ENCODE data around the gene ATP2A2. TPM values are rescaled to one million over a fixed set of nuclear protein-coding genes. Genes with fewer than 3 reads are reported as not detected.

The ATP2A2 gene
- 99.5 and 111 TPM in 2 replicates for total RNA-seq (ENCODE audit: low replicate concordance)

- H3K27ac ChIP-seq, result peak within 1 kb of the TSS; percentile 100
- H3K36me3 ChIP-seq, result peaks cover 8% of the 10 kb centered on the region
- Mint-ChIP-seq H3K27ac (peak within 1 kb of the TSS; percentile 93), H3K4me1 (peaks cover 53% of the 10 kb centered on the region), H3K9me3 (no peaks in the 10 kb centered on the region), H3K27me3 (ENCODE audit: insufficient read depth, low read depth) (peaks cover 5% of the 10 kb centered on the region), H3K36me3 (peaks cover 23% of the 10 kb centered on the region), H3K4me3 (peak within 1 kb of the TSS; percentile 96)
- peaks cover 37% of the 10 kb centered on the region for H4K20me1 ChIP-seq (ENCODE audit: low read depth)
- peaks cover 38% of the 10 kb centered on the region for H3K4me1 ChIP-seq
- H3K9me3 ChIP-seq (ENCODE audit: low read depth), result no peaks in the 10 kb centered on the region
- DNase-seq (ENCODE audit: low spot score), result peak; percentile 97
- peaks cover 36% of the 10 kb centered on the region for H3F3A ChIP-seq (ENCODE audit: low read depth)
- peak within 1 kb of the TSS; percentile 74 for H2AFZ ChIP-seq (replicated peaks)
- H3K4me3 ChIP-seq, result peak within 1 kb of the TSS; percentile 88
- H3K27me3 ChIP-seq, result no peaks in the 10 kb centered on the region
- H3K9ac ChIP-seq, result peak within 1 kb of the TSS; percentile 87
- H3K4me2 ChIP-seq, result peak within 1 kb of the TSS; percentile 91
- H3K79me2 ChIP-seq (ENCODE audit: low read depth), result peaks cover 44% of the 10 kb centered on the region
- no peak for TF ChIP-seq CTCF (IDR thresholded peaks at IDR 0.05)
- no peak for TF ChIP-seq EZH2 (IDR thresholded peaks at IDR 0.05)
- TF ChIP-seq EZH2phosphoT487 (IDR thresholded peaks at IDR 0.05), result no peak
Measured at GRCh38 chr12:110280779-110281548, at the start of gene ATP2A2. ATP2A2 (plus strand) TSS chr12:110281247; CDS start chr12:110281790, 543 bp downstream.

GRCh38 chr12:110233212-110233903 is 47.7 kb upstream of the ATP2A2 start:
- H3K4me3 ChIP-seq, result no peak overlapping the region

GRCh38 chr12:110234331-110234751 is 46.7 kb upstream of the ATP2A2 start:
- Mint-ChIP-seq H3K4me3 (no peak overlapping the region), H3K4me1 (peaks cover 2% of the 10 kb centered on the region), H3K9me3 (peaks cover 2% of the 10 kb centered on the region), H3K27me3 (ENCODE audit: insufficient read depth, low read depth) (no peaks in the 10 kb centered on the region), H3K27ac (no peak overlapping the region), H3K36me3 (peaks cover 7% of the 10 kb centered on the region)
- Histone ChIP-seq H3K4me1 (no peaks in the 10 kb centered on the region), H3K27me3 (no peaks in the 10 kb centered on the region), H3K79me2 (ENCODE audit: low read depth) (no peaks in the 10 kb centered on the region), H3F3A (ENCODE audit: low read depth) (peaks cover 15% of the 10 kb centered on the region), H3K4me3 (no peak overlapping the region), H3K9me3 (ENCODE audit: low read depth) (no peaks in the 10 kb centered on the region), H3K27ac (no peak overlapping the region), H3K4me2 (no peak overlapping the region), H3K9ac (no peak overlapping the region), H2AFZ (replicated peaks) (no peak overlapping the region), H3K36me3 (no peaks in the 10 kb centered on the region), H4K20me1 (ENCODE audit: low read depth) (no peaks in the 10 kb centered on the region)
- TF ChIP-seq EZH2 (IDR thresholded peaks at IDR 0.05) (no peak), EZH2phosphoT487 (IDR thresholded peaks at IDR 0.05) (no peak), CTCF (IDR thresholded peaks at IDR 0.05) (no peak)
- DNase-seq (ENCODE audit: low spot score), result no peak

More at GRCh38 chr12:110233212-110233903, 47.7 kb upstream of the ATP2A2 start:
- Histone ChIP-seq H3K9ac (no peak overlapping the region), H3K27ac (no peak overlapping the region), H3K4me1 (peaks cover 5% of the 10 kb centered on the region), H2AFZ (replicated peaks) (no peak overlapping the region), H3K4me2 (no peak overlapping the region), H3K9me3 (ENCODE audit: low read depth) (no peaks in the 10 kb centered on the region), H3F3A (ENCODE audit: low read depth) (peaks cover 15% of the 10 kb centered on the region), H4K20me1 (ENCODE audit: low read depth) (no peaks in the 10 kb centered on the region), H3K79me2 (ENCODE audit: low read depth) (no peaks in the 10 kb centered on the region), H3K27me3 (no peaks in the 10 kb centered on the region), H3K36me3 (no peaks in the 10 kb centered on the region)
- Mint-ChIP-seq H3K9me3 (peaks cover 2% of the 10 kb centered on the region), H3K27ac (no peak overlapping the region), H3K27me3 (ENCODE audit: insufficient read depth, low read depth) (no peaks in the 10 kb centered on the region), H3K4me1 (peaks cover 4% of the 10 kb centered on the region), H3K36me3 (peaks cover 5% of the 10 kb centered on the region), H3K4me3 (no peak overlapping the region)
- TF ChIP-seq CTCF (IDR thresholded peaks at IDR 0.05), result no peak
- no peak for TF ChIP-seq EZH2 (IDR thresholded peaks at IDR 0.05)
- no peak for TF ChIP-seq EZH2phosphoT487 (IDR thresholded peaks at IDR 0.05)
- no peak for DNase-seq (ENCODE audit: low spot score)

Measured in neural progenitor cell (in vitro differentiated cells).